Activated naive CD8-positive, alpha-beta T cell treated with anti-CD3 and anti-CD28 coated beads, Interleukin-2, amount 50 U/mL, for 16 hours (primary cell): ENCODE data around the gene AGAP6.
"Not testable (repeated sequence)": the region's sequence is repeated elsewhere in the genome, so short reads cannot be mapped to it uniquely, and the experiment has no call there.

Source experiments
- DNase-seq: peaks from one replicate; pipeline ENCODE4 v3.0.0-alpha.2; 2020; ENCODE audit warnings: low read depth, low spot score

The AGAP6 gene

DNA sequence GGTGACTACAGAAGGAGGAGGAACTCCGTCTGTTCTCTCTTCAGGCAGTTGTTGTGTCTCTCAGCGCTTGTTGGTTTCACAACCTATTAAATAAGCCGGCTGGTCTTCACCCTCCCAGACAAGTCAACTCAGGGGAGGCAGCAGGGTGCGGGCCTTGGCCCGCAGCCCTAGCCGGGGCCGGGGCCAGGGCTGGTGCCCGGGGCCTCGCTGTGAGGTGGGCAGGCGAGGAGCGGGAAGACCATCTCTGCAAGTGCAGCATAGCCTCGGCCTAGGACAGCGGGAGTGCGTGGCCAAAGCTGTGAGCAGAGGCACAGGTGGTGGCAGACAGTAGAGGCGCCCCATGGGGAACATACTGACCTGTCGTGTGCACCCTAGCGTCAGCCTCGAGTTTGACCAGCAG is at the start of gene AGAP6:
Gene AGAP6 (plus strand): TSS at position 31 of the 400 bp plus-strand sequence. CDS start 310 bp downstream, at position 341.
- DNase-seq, result not testable (repeated sequence)

DNA sequence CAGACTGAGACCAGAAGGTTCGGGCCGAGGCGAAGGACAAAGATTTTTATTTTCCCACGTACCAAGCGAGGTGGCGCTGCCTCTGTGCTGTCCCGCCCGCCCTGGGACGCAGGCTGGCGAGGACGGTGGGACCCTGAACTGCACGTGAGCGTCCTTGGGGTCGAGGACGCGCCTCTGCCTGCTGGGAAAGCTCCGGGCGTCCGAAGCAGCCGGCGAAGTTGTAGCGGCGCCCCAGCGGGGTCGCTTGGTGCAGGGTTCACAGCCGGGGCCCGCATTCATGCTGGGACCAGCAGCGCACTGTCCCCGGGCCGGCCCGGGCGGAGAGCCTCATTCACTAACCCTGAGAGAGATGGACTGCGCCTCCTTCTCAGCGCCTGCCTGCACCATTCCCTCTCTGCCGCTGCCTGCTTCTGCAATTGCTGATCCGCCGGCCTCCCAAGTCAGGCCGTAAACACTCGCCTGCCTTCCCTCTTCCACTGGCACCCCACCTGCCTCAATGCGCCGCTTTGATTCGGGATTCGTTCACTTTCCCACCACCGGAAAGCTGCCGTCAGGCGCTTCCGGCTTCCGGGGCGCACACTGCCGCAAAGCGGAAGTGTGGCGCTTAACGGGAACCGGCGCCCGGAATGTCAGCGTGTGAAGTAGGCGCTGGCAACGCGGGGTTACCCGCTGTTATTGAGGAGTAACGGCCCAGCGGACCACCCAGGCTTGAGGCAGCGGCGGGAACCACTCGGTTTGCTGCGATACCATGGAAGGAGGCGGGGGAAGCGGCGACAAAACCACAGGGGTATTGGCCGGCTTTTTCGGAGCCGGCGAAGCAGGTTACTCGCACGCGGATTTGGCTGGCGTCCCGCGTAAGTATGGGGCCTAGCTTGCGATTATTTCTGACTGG is 46.5 kb upstream of the AGAP6 start, which contains the start of the genes PARG and TIMM23B:
Gene PARG (minus strand): TSS at position 581 of the 892 bp plus-strand sequence. CDS start 302 bp downstream, at position 279.
Gene TIMM23B (plus strand): TSS at position 607 of the 892 bp plus-strand sequence. CDS start 142 bp downstream, at position 749.
- peak; percentile 47 for DNase-seq

DNA sequence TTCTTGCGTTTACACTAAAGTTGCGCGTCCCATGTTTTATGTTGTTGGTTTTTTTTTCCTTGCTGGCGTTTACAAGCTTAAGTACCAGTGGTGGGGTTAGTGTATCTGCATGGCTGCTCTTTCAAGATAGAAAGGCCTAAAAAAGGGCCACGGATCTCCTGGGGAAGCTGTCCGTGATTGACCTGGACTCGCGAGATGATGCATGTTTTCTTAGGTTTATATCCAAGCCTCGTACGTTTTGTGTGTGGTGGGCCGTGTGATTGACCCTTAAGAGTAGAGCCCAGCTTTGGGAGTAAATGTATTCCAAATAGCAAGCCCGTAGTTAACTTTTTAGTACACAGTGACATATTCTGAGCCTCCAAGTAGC is 45.9 kb upstream of the AGAP6 start:
- DNase-seq, result not testable (repeated sequence)

DNA sequence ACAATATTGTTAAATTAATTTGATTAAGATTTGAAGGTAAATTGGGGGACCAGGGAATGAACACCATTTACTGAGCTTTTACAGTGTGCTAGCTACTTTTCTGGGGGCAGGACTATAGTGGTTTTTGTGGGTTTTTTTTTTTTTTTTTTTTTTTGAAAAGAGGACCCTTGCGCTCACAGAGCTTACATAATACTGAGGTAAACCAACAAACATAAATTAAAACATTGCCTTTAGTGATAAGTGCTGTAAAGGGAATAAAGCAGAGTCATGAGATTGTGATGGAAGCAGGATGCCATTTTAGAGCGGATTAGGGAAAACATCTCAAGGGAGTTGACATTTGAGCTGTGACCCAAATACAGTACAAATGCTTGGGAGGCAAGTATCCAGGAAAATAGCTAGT is 44.6 kb upstream of the AGAP6 start:
- DNase-seq, result not testable (repeated sequence)

DNA sequence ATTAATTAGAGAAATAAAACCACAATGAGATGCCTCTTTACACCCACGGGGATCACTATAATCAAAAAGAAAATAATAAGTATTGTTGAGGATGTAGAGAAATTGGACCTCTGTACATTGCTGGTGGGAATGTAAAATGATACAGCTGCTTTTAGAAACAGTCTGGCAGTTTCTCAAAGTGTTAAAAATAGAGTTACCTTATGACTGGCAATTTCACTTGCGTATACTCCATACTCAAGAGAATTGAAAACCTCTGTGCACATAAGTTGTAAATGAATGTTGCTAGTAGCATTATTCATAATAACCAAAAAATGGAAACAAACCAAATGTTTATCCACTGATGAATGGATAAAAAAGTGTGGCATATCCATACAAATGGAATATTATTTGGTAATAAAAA is 40.1 kb upstream of the AGAP6 start:
- DNase-seq, result not testable (repeated sequence)

DNA sequence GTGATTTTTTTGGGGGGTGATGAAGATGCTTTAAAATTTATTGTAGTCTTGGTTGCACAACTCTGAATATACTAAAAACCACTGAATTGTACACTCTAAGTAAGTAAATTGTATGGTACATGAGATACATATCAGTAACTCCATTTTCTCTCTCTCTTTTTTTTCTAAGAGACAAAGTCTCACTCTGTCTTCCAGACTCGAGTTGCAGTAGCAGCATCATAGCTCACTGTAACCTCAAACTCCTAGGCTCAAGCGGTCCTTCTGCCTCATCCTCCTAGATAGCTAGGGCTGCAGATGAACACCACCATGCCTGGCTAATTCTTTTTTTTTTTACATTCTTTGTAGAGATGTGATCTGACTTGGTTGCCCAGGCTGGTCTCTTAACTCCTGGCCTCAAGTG is 39.5 kb upstream of the AGAP6 start:
- DNase-seq, result not testable (repeated sequence)

DNA sequence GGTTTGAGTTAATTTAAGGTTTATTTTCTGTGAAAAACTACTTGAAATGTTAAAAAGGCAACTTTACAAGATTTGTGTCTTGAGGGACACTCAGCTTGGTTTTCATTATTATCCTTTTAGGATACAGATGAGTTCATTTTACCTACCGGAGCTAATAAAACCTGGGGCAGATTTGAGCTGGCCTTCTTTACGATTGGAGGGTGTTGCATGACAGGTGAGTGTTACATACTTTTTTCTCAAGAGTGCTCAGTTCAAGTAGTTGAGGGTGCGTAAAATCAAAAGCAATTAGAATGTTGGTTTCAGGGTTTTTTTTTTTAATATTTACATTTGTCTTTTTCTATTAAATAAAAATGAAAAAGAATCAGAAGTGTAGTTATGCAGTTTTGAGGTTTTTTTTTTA is 36.2 kb upstream of the AGAP6 start:
- not testable (repeated sequence) for DNase-seq

DNA sequence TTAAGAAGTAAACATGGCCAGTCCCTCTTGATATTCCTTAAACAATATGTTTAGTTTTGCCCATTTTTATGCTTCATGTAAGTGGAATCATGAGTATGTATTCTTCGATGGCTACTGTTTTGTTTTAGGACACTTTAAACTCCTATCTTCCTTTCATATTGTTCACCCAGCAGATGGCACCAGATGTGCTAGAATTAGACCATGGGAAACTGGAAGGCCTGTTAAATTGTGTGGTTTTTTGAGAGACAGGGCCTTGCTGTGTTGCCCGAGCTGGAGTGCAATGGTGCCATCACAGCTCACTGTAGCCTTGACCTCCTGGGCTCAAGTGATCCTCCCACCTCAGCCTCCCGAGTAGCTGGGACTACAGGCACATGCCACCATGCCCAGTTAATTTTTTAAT is 35.1 kb upstream of the AGAP6 start:
- not testable (repeated sequence) for DNase-seq

DNA sequence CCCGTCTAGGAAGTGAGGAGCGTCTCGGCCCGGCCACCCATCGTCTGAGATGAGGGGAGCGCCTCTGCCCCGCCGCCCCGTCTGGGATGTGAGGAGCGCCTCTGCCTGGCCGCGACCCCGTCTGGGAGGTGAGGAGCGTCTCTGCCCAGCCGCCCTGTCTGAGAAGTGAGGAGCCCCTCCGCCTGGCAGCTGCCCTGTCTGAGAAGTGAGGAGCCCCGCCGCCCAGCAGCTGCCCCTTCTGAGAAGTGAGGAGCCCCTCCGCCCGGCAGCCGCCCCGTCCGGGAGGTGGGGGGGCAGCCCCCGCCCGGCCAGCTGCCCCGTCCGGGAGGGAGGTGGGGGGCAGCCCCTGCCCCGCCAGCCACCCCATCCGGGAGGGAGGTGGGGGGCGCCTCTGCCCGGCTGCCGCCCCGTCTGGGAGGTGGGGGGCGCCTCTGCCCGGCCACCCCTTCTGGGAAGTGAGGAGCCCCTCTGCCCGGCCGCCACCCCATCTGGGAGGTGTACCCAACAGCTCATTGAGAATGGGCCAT is 17.8 kb upstream of the AGAP6 start:
- not testable (repeated sequence) for DNase-seq

DNA sequence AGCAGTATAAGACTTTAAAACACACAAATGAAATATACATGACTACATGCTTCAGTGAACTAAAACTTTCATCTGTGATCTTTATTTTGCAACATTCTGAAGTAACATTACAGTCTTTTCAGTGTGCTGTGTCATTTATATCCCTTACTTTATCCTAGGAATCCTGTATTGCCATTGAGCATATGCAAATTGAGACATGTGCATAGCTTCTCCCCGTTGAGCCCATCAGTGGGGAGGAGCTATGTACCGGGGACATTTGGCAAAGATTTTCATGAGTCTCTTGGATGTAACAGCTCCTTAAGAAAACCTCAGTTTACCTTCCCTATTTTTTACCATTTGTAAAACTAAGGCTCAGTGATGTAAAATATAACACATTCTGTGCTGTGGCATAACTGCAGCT is 16.7 kb upstream of the AGAP6 start:
- not testable (repeated sequence) for DNase-seq

DNA sequence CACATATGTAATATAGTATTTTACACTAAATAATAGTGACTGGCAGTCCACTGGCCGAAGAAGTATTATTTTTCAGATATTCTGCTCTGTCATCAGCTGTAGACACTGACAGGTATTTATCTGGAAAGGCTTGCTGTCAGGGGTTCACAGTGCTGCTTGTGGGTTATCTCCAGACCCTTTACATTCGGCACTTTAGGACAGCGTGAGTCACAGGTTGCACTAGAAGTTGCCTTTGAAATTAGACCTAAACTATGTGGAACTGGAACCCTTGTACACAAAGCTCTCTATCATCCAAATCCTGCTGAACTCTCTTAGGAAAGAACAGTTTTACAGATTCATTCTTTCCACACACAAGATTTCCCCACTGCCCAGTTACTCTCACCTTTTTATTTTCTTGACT is 16.1 kb upstream of the AGAP6 start:
- DNase-seq, result not testable (repeated sequence)

DNA sequence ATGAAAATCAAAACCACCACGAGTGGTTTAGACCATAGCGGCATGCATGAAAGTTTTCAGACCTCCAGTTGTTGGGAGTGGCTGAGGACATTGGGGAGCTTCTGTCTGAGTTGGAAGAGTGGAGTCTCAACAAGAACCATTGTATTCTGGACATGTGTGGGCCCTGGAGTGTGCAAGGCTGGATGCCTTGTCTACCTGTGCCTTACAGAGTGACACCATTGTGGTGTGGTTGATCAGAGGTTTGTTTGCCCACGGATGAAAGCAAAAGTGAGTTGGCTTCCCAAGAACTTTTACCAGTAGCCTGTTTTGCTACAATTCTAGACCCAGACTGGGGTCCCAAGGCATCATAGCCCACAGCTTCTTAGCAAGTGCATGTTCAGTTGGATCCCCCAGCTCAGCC is 10.4 kb upstream of the AGAP6 start:
- not testable (repeated sequence) for DNase-seq

DNA sequence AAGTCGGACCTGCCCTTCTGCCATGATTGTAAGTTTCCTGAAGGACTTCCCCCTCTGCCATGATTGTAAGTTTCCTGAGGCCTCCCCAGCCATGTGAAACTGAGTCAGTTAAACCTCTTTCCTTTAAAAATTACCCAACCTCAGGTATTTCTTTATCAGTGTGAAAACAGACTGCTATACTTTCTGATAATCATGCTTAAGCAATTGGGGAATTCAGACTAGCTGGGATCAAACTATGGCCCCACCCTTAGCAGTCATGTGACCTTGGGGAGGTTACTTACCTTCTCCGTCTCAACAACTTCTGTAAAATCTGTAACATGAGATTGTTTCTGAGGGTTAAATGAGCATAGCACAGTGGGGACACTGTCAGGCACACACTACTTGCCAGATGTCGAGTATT is 999 bp upstream of the AGAP6 start:
- DNase-seq, result not testable (repeated sequence)

DNA sequence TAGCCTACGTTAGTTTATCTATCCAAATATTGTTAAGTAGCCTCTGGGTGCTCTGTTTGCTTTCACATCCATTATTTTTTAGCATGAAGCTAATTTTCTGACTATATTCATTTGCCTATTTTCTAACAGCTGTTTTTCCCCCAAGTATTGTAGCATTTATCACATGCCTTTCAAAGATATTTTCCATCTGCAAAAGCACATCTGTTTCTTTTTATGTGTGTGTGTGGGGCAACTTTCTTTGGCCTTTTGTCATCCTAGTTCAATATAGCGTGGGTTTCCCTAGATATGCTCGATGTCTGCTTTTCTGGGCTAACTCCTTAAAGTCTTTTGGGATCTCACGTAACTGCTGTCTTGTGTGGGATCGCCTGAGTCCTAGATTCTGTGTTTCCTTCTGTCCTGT is 7.1 kb downstream of the AGAP6 start:
- DNase-seq, result not testable (repeated sequence)

DNA sequence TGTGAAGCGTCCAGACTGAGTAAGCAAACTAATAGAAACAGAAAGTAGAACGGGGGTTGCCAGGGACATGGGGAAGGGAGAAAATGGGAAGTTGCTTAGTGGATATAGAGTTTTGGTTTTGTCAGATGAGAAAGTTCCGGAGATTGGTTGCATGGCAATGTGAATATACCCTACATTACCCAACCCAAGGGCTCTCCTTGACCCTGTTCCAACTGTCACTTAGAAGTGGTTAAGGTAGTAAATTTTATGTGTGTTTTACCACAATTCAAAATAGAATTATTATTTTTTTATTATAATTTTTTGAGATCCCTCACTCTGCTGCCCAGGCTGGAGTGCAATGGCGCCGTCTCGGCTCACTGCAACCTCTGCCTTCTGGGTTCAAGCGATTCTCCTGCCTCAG is 25.8 kb downstream of the AGAP6 start:
- not testable (repeated sequence) for DNase-seq

DNA sequence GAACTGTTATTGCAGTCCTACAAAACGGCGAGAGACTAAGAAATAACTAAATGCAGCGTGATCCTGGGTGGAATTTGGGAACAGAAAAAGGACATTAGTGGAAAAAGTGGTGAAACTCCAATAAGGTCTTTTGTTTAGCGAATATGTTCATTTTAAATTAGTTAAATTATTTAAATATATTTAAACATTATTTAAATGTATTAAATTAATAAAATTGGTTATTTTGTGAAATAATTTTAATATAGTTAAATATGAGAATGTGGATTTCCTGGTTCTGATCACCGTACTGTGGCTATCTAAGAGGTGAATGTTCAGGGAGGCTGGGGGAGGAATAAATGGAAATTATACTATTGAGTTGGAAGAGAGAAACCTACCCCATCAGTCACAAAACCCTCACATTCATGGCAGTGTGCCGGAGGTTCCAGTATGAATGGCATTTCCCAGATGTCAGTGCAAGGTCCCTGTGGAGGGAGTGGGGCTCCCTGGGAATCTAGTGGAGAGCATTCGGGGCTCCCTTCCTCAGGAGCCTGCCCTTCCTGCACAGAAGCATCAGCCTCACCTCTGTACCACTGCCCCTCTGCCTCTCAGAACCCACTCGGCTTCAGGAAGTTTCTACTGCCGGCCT is 27.5 kb downstream of the AGAP6 start:
- not testable (repeated sequence) for DNase-seq

DNA sequence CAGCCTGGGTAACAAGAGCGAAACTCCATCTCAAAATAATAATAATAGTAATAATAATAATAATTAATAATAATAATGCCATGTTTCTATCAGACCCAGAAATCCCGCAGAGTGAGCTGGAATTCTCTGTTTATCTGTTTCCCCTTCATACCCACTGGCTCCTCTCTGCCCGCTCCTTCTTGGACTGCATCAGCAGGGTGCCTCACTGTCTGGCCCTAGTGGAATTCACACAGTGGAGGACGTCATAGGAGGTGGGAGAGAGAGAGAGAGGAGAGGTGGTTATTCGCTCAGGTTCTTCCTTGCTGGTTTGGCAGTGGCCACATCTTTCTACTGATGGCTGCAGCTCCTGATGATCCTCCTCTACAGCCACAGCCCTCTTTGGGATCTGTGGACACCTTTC is 28.7 kb downstream of the AGAP6 start:
- not testable (repeated sequence) for DNase-seq

DNA sequence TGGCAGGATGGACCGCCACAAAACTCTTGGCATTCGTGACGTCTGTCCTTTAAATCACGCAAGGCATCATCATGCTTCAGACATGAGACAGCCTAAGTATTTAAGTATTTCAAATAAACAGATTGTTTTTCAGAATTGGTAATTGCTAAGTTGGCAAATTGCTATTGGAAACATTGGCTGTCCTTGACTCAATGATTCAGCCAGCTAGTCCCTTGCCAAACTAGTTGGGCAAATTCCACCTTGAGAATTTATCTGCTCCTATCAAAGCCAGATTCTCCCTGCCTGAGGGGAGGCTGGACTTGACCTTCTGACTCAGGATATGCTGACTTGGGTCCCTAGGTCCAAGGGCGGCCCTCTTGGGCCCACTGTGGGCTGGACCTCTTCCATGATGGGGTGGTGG is 29.4 kb downstream of the AGAP6 start:
- not testable (repeated sequence) for DNase-seq

DNA sequence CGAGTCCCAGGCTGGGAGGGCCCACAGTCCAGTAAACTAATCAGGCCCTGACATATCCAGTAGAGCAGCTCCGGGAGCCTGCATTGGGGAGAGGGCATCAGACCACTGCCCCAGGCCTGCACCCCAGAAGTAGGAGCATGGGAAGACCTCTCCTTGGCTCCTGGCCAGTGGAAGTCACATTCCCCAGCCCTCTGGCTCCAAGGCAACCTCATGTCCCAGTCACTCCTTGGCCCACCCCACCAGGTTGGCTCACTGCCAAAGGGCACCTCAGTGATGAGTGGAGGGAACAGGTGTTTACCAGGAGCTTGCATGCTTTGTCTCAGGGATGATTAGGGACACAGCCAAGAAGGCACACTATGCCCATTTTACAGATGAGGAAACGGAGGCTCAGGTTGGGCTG is 31.1 kb downstream of the AGAP6 start:
- not testable (repeated sequence) for DNase-seq

DNA sequence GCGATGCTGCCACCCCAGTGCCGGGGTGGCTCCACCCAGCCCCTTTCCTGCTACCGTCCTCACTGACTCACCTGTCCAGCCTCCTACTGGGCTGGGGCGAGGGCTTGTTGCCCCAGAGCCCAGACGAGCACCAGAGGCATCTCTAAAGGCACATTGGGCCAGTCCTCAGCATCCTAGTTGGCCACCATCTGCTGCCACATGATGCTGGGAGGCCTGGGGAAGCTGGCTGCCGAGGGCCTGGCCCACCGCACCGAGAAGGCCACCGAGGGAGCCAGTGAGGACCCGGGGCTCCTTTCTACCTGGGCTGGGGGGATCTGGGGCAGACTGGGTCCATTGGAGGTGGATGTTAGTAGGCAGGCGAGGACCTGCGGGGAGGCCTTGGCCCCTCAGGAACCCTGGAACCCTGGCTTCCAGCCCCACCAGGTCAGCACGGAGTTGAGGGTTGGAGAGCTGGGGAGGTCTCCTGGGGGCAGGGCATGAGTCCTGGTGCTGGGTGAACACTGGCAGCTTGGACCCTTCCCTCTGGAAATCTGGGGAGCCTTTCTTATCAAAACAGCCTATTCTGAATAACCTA is 32.3 kb downstream of the AGAP6 start:
- DNase-seq, result not testable (repeated sequence)

DNA sequence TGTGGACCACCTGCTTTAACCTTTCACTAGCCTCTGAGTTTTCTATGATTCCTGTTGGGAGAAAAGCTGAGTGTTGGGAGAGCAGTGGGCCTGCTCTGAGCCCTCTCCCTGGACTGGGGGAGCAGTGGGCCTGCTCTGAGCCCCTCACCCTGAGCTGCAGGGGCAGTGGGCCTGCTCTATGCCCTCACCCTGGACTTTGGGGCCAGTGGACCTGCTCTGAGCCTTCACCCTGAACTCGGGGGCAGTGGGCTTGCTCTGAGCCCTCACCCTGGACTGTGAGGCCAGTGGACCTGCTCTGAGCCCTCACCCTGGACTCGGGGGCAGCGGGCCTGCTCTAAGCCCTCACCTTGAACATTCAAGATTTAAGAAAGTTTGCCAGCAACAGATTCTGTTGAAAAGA is 33.4 kb downstream of the AGAP6 start:
- DNase-seq, result no peak
